Measurements from ENCODE around the gene NAGK. TPM values are rescaled to one million over a fixed set of nuclear protein-coding genes. Genes with fewer than 3 reads are reported as not detected.

Gene NAGK
- total RNA-seq, 2 donors from 2014 or later: 72.6 to 80.8 TPM

DNA sequence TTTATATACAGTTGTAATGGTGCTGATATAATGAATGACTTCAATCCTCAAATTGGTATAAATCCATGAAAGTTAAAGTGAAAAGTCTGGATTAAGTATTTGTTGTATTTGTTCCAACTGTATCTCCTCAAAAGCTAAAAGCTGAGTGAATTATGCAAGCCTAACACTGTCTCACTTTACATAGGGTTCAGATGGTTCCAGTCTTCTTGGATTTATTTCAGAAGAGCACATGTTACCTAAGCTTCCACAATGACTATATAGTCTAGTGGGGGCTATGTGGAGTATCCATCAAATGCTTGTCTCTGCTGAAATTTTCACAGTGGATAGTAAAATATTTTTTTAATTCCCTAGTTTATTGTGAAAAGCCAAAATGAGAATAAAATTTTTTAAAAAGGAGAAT lies 48.6 kb downstream of the NAGK start:
- H3K27ac ChIP-seq (ENCODE audit: low read depth, low read length): no peak overlapping the region
- no peak overlapping the region for H3K9ac ChIP-seq (ENCODE audit: extremely low read depth, low read length, poor library complexity, severe bottlenecking)
- TF ChIP-seq, protein P1, sequence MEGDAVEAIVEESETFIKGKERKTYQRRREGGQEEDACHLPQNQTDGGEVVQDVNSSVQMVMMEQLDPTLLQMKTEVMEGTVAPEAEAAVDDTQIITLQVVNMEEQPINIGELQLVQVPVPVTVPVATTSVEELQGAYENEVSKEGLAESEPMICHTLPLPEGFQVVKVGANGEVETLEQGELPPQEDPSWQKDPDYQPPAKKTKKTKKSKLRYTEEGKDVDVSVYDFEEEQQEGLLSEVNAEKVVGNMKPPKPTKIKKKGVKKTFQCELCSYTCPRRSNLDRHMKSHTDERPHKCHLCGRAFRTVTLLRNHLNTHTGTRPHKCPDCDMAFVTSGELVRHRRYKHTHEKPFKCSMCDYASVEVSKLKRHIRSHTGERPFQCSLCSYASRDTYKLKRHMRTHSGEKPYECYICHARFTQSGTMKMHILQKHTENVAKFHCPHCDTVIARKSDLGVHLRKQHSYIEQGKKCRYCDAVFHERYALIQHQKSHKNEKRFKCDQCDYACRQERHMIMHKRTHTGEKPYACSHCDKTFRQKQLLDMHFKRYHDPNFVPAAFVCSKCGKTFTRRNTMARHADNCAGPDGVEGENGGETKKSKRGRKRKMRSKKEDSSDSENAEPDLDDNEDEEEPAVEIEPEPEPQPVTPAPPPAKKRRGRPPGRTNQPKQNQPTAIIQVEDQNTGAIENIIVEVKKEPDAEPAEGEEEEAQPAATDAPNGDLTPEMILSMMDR (conservative IDR thresholded peaks at IDR 0.05): no peak
- H3K27me3 ChIP-seq (ENCODE audit: control insufficient read depth, insufficient read depth, low read length, poor library complexity, severe bottlenecking): no peaks in the 10 kb centered on the region
- no peak overlapping the region for H3K27ac Mint-ChIP-seq
- no peaks in the 10 kb centered on the region for H3K9me3 Mint-ChIP-seq
- H3K36me3 Mint-ChIP-seq (ENCODE audit: low read depth): peaks cover 50% of the 10 kb centered on the region
- no peak for DNase-seq
- H3K4me3 Mint-ChIP-seq: no peak overlapping the region
- no peaks in the 10 kb centered on the region for H3K4me1 Mint-ChIP-seq
- no peaks in the 10 kb centered on the region for H3K27me3 Mint-ChIP-seq (ENCODE audit: insufficient read depth)
- peaks cover 40% of the 10 kb centered on the region for H3K36me3 ChIP-seq (ENCODE audit: control insufficient read depth, insufficient read depth, low read length)
- H3K4me1 ChIP-seq (ENCODE audit: control insufficient read depth, insufficient read depth, low read length): no peaks in the 10 kb centered on the region
- H3K4me3 ChIP-seq (ENCODE audit: low read length): no peak overlapping the region
- no peaks in the 10 kb centered on the region for H3K9me3 ChIP-seq (ENCODE audit: control insufficient read depth, low read length)

DNA sequence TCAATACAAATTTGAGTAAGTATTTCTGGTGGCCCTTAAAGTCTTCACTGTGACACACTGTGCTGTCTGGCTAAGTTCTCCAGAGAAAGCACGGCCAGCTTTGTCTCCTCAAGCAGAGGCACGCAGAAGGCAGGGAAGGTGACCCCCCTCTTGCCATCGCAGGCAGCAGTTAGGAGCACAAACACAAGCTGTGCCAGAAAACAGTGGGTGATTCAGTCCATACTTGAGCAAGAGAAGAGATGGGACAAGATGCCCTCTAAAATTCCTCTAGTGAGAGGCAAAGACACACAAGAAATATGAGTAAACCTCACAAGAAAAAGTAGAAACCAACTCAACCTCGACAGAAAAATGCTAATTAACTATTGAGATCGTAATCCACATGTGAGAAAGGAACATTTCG lies 51.7 kb downstream of the NAGK start:
- H3K27ac Mint-ChIP-seq: peak overlapping the region; percentile 40
- WGBS, 2 experiments (ENCODE audit: insufficient coverage in 1 of 2, insufficient read length in 1 of 2): 92 to 96% methylated on average over 5 to 6 of the region's 6 CpGs
- H3K4me1 ChIP-seq (ENCODE audit: control insufficient read depth, insufficient read depth, low read length): no peaks in the 10 kb centered on the region
- no peak overlapping the region for H3K9ac ChIP-seq (ENCODE audit: extremely low read depth, low read length, poor library complexity, severe bottlenecking)
- peaks cover 8% of the 10 kb centered on the region for H3K9me3 ChIP-seq (ENCODE audit: control insufficient read depth, low read length)
- H3K27me3 ChIP-seq (ENCODE audit: control insufficient read depth, insufficient read depth, low read length, poor library complexity, severe bottlenecking): no peaks in the 10 kb centered on the region
- H3K36me3 ChIP-seq (ENCODE audit: control insufficient read depth, insufficient read depth, low read length): peaks cover 40% of the 10 kb centered on the region
- peaks cover 43% of the 10 kb centered on the region for H3K36me3 Mint-ChIP-seq (ENCODE audit: low read depth)
- peaks cover 6% of the 10 kb centered on the region for H3K9me3 Mint-ChIP-seq
- DNase-seq: no peak
- TF ChIP-seq, protein P1 (conservative IDR thresholded peaks at IDR 0.05): no peak
- H3K4me3 ChIP-seq (ENCODE audit: low read length): no peak overlapping the region
- no peak overlapping the region for H3K4me3 Mint-ChIP-seq
- H3K27me3 Mint-ChIP-seq (ENCODE audit: insufficient read depth): no peaks in the 10 kb centered on the region
- H3K4me1 Mint-ChIP-seq: no peaks in the 10 kb centered on the region
- no peak overlapping the region for H3K27ac ChIP-seq (ENCODE audit: low read depth, low read length)

DNA sequence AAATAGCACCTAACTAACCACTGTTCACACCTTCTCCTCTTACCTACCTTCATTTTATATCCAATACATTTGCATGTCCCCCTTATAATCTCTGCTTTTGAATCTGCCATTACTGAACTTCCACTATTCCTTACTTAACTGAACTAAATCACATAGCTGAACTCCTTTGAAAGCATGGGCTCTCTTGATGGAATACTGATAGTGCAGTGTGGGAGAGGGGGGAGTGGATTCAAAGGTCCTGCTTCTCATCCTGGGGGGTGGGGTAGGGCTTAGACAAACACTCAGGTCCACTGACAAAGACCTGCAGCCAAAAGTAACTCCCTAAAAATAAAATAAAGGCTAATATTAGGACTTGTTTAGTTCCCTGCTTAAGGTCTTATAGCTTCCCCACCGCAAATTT lies 53.0 kb downstream of the NAGK start:
- WGBS, 2 experiments (ENCODE audit: insufficient coverage in 1 of 2, insufficient read length in 1 of 2): 83 to 91% methylated on average over 1 of the region's 1 CpG

More for the DNA sequence above, 53.0 kb downstream of the NAGK start:
- Histone ChIP-seq H3K27ac (ENCODE audit: low read depth, low read length) (no peak overlapping the region), H3K9ac (ENCODE audit: extremely low read depth, low read length, poor library complexity, severe bottlenecking) (no peak overlapping the region), H3K27me3 (ENCODE audit: control insufficient read depth, insufficient read depth, low read length, poor library complexity, severe bottlenecking) (no peaks in the 10 kb centered on the region), H3K4me3 (ENCODE audit: low read length) (no peak overlapping the region), H3K36me3 (ENCODE audit: control insufficient read depth, insufficient read depth, low read length) (peaks cover 37% of the 10 kb centered on the region), H3K9me3 (ENCODE audit: control insufficient read depth, low read length) (peaks cover 8% of the 10 kb centered on the region), H3K4me1 (ENCODE audit: control insufficient read depth, insufficient read depth, low read length) (no peaks in the 10 kb centered on the region)
- Mint-ChIP-seq H3K27ac (no peak overlapping the region), H3K27me3 (ENCODE audit: insufficient read depth) (no peaks in the 10 kb centered on the region), H3K9me3 (peaks cover 6% of the 10 kb centered on the region), H3K4me3 (no peak overlapping the region), H3K36me3 (ENCODE audit: low read depth) (peaks cover 39% of the 10 kb centered on the region), H3K4me1 (no peaks in the 10 kb centered on the region)
- TF ChIP-seq, protein P1 (conservative IDR thresholded peaks at IDR 0.05): no peak
- no peak for DNase-seq
